ENCODE results near the gene SCLT1.

DNA sequence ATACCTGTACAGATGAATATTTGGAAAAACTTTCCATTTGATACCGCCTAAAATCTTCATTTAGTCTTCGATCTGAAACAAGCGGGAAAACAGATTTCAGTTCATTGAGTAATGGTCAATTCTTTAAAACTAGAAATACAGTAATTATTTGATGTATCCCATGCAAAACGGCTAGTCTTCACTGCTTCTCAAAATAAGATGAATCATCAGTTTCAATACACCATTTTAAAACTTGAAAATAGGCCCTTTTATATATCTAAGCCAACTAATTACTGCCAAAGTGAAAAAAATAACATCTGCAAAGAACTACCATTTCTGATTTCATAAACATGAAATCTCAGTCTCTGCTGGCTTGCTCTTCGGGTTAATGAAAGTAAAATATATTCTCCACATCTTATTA is 11.0 kb downstream of the SCLT1 start:
- TF ChIP-seq, protein P1, sequence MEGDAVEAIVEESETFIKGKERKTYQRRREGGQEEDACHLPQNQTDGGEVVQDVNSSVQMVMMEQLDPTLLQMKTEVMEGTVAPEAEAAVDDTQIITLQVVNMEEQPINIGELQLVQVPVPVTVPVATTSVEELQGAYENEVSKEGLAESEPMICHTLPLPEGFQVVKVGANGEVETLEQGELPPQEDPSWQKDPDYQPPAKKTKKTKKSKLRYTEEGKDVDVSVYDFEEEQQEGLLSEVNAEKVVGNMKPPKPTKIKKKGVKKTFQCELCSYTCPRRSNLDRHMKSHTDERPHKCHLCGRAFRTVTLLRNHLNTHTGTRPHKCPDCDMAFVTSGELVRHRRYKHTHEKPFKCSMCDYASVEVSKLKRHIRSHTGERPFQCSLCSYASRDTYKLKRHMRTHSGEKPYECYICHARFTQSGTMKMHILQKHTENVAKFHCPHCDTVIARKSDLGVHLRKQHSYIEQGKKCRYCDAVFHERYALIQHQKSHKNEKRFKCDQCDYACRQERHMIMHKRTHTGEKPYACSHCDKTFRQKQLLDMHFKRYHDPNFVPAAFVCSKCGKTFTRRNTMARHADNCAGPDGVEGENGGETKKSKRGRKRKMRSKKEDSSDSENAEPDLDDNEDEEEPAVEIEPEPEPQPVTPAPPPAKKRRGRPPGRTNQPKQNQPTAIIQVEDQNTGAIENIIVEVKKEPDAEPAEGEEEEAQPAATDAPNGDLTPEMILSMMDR (conservative IDR thresholded peaks at IDR 0.05; ENCODE audit: low read length), result no peak
- no peak for TF ChIP-seq EZH2phosphoT487 (IDR thresholded peaks at IDR 0.05; ENCODE audit: borderline replicate concordance)

Measured in Loucy (cell line).